H1 (cell line): ENCODE results near the gene PCNX4. TPM values are rescaled to one million over a fixed set of nuclear protein-coding genes. Genes with fewer than 3 reads are reported as not detected.

Experiments used
- CTCF ChIA-PET: fragments of 300-600 bp; sonication (Branson Sonifier 250); formaldehyde crosslinking; loops from one replicate; lab custom pipeline; 2021; ENCODE audit not compliant: partially characterized antibody; lab: Charles Lee
- POLR2A ChIA-PET: fragments of 300-600 bp; sonication (Branson Sonifier 250); formaldehyde crosslinking; loops from one replicate; lab custom pipeline; 2021; ENCODE audit warnings: inconsistent platforms; ENCODE audit not compliant: partially characterized antibody; lab: Charles Lee
- DNase-seq, 2 experiments: peaks; one replicate each; pipeline versions ENCODE4 v3.0.0 to v3.0.0-alpha.2; 2010 to 2022; ENCODE audit warnings: low spot score in 2 of 2, low read depth in 1 of 2, mixed read lengths in 1 of 2
- FAIRE-seq: peaks from 2 replicates; lab custom pipeline; 2011; peaks lifted over from hg19 to GRCh38; lab: Jason Lieb, UNC
- H2AFZ ChIP-seq: 2 replicates; pipeline ENCODE4 v1.8.1; 2012; ENCODE audit warnings: low read length, inconsistent platforms
- H2AK5ac ChIP-seq: 2 replicates; pipeline ENCODE4 v1.6.1; 2013; ENCODE audit warnings: low read depth, low read length
- H2BK120ac ChIP-seq: replicated peaks from 2 replicates; pipeline ENCODE3; 2013; ENCODE audit warnings: low read depth, low read length, inconsistent platforms
- H2BK12ac ChIP-seq: 2 replicates; pipeline ENCODE4 v1.6.1; 2013; ENCODE audit warnings: low read depth, low read length
- H2BK15ac ChIP-seq: 2 replicates; pipeline ENCODE4 v1.6.1; 2013; ENCODE audit warnings: low read length
- H2BK20ac ChIP-seq: 2 replicates; pipeline ENCODE4 v1.6.1; 2013; ENCODE audit warnings: low read length
- H2BK5ac ChIP-seq: 2 replicates; pipeline ENCODE4 v1.6.1; 2013; ENCODE audit warnings: low read depth, low read length
- H3K14ac ChIP-seq: 2 replicates; pipeline ENCODE4 v1.6.1; 2013; ENCODE audit warnings: inconsistent platforms; ENCODE audit not compliant: insufficient read length
- H3K18ac ChIP-seq: 2 replicates; pipeline ENCODE4 v1.6.1; 2013; ENCODE audit warnings: low read length; ENCODE audit errors: extremely low read depth
- H3K23ac ChIP-seq: 2 replicates; pipeline ENCODE4 v1.6.1; 2013; ENCODE audit warnings: inconsistent platforms; ENCODE audit not compliant: insufficient read length
- H3K23me2 ChIP-seq: 2 replicates; pipeline ENCODE4 v1.6.1; 2013; ENCODE audit warnings: low read depth, low read length
- H3K27ac ChIP-seq: 2 replicates; pipeline ENCODE4 v1.6.1; 2011; ENCODE audit warnings: low read depth, low read length, inconsistent platforms
- H3K27me3 ChIP-seq, 4 experiments: replicated peaks in 1 of 4; 1 replicate in 1 of 4; 2 replicates in 3 of 4; pipeline versions ENCODE4 v1.6.1 to v1.8.1; 2011 to 2013; ENCODE audit warnings: low read length in 3 of 4, mild to moderate bottlenecking in 3 of 4, inconsistent platforms in 2 of 4, mixed read lengths in 2 of 4, moderate library complexity in 1 of 4; ENCODE audit not compliant: control insufficient read depth in 3 of 4, insufficient read depth in 3 of 4; ENCODE audit errors: extremely low read depth in 1 of 4
- H3K36me3 ChIP-seq, 4 experiments: 2 replicates each; pipeline versions ENCODE4 v1.6.1 to v1.8.1; 2011 to 2013; ENCODE audit warnings: mild to moderate bottlenecking in 4 of 4, low read length in 3 of 4, moderate library complexity in 2 of 4, control low read depth in 1 of 4, inconsistent platforms in 1 of 4; ENCODE audit not compliant: insufficient read depth in 4 of 4, control insufficient read depth in 2 of 4
- H3K4ac ChIP-seq: replicated peaks from 2 replicates; pipeline ENCODE3; 2013; ENCODE audit warnings: low read length, low read depth, mixed read lengths, inconsistent platforms; ENCODE audit not compliant: insufficient read length
- H3K4me1 ChIP-seq, 4 experiments: replicated peaks in 1 of 4; 1 replicate in 1 of 4; 2 replicates in 3 of 4; pipeline versions ENCODE4 v1.6.1 to v1.8.1; 2011 to 2013; ENCODE audit warnings: low read length in 3 of 4, inconsistent platforms in 2 of 4, mixed read lengths in 1 of 4; ENCODE audit not compliant: insufficient read depth in 4 of 4, control insufficient read depth in 3 of 4
- H3K4me2 ChIP-seq, 2 experiments: 2 replicates each; pipeline versions ENCODE4 v1.6.1 to v1.8.1; 2011 to 2013; ENCODE audit warnings: low read depth in 2 of 2, low read length in 2 of 2, control low read depth in 1 of 2, inconsistent platforms in 1 of 2, mild to moderate bottlenecking in 1 of 2; ENCODE audit not compliant: insufficient read depth in 1 of 2
- H3K4me3 ChIP-seq, 4 experiments: fragments of 200-600, 300-600 bp in 1 of 4; sonication (generic), shearing (Covaris generic), sonication (Bioruptor Twin) in 1 of 4; 2 replicates each; pipeline versions ENCODE4 v1.5.1 to v1.8.1; 2011 to 2016; ENCODE audit warnings: low read length in 4 of 4, low read depth in 3 of 4, control low read depth in 2 of 4, inconsistent platforms in 2 of 4, mild to moderate bottlenecking in 2 of 4, mixed read lengths in 1 of 4, moderate library complexity in 1 of 4; ENCODE audit not compliant: insufficient read depth in 2 of 4; ENCODE audit errors: extremely low read depth in 1 of 4
- H3K56ac ChIP-seq: replicated peaks from 2 replicates; pipeline ENCODE3; 2013; ENCODE audit warnings: low read depth, mild to moderate bottlenecking, mixed read lengths, low read length, inconsistent platforms; ENCODE audit not compliant: insufficient read length
- H3K79me1 ChIP-seq: 2 replicates; pipeline ENCODE4 v1.6.1; 2013; ENCODE audit warnings: low read depth, low read length, control low read depth
- H3K79me2 ChIP-seq, 2 experiments: 2 replicates each; pipeline versions ENCODE4 v1.6.1 to v1.8.1; 2012 to 2013; ENCODE audit warnings: low read length in 2 of 2, mild to moderate bottlenecking in 2 of 2, inconsistent platforms in 1 of 2; ENCODE audit not compliant: insufficient read depth in 2 of 2, control insufficient read depth in 1 of 2
- H3K9ac ChIP-seq, 4 experiments: replicated peaks in 1 of 4; 1 replicate in 1 of 4; 2 replicates in 3 of 4; pipeline versions ENCODE4 v1.6.1 to v1.8.1; 2011 to 2013; ENCODE audit warnings: low read depth in 3 of 4, low read length in 3 of 4, control low read depth in 2 of 4, mild to moderate bottlenecking in 2 of 4, moderate library complexity in 2 of 4, inconsistent platforms in 1 of 4; ENCODE audit errors: extremely low read depth in 1 of 4
- H3K9me3 ChIP-seq, 2 experiments: 2 replicates each; pipeline versions ENCODE4 v1.6.1 to v1.8.1; 2012 to 2013; ENCODE audit warnings: mild to moderate bottlenecking in 2 of 2, moderate library complexity in 2 of 2, control low read depth in 1 of 2, inconsistent platforms in 1 of 2, low read depth in 1 of 2, low read length in 1 of 2, mixed read lengths in 1 of 2; ENCODE audit not compliant: insufficient read depth in 2 of 2
- H4K20me1 ChIP-seq, 2 experiments: replicated peaks in 1 of 2; 2 replicates each; pipeline versions ENCODE3 to v1.8.1; 2011 to 2013; ENCODE audit warnings: inconsistent platforms in 2 of 2, low read length in 2 of 2, mild to moderate bottlenecking in 1 of 2; ENCODE audit not compliant: insufficient read depth in 2 of 2, control insufficient read depth in 1 of 2
- H4K5ac ChIP-seq: 2 replicates; pipeline ENCODE4 v1.6.1; 2013; ENCODE audit warnings: low read length, low read depth, mixed read lengths, inconsistent platforms; ENCODE audit not compliant: insufficient read length
- H4K8ac ChIP-seq: 2 replicates; pipeline ENCODE4 v1.8.0; 2013; ENCODE audit warnings: mild to moderate bottlenecking, moderate library complexity, low read length, inconsistent platforms; ENCODE audit not compliant: insufficient read depth; ENCODE audit errors: extremely low read depth
- H4K91ac ChIP-seq: replicated peaks from 2 replicates; pipeline ENCODE3; 2013; ENCODE audit warnings: low read length, mixed read lengths, inconsistent platforms; ENCODE audit not compliant: insufficient read length
- ASH2L ChIP-seq: fragments of 200-600, 300-600 bp; sonication (generic); IDR thresholded peaks from one replicate; pipeline ENCODE4 v1.7.1; 2017; ENCODE audit warnings: low read length
- CBX8 ChIP-seq: fragments of 300-800, 300-1000 bp; sonication (generic); IDR thresholded peaks from 2 replicates; pipeline ENCODE4 v1.7.1; 2016; ENCODE audit warnings: low read depth, low read length, borderline replicate concordance
- CHD1 ChIP-seq: IDR thresholded peaks from 2 replicates; pipeline ENCODE4 v1.6.1; 2012; ENCODE audit warnings: low read depth, low read length, improper control_type of control experiment
- EZH2 ChIP-seq: fragments of 200-600 bp; sonication (generic); IDR thresholded peaks from 2 replicates; pipeline ENCODE4 v1.7.1; 2012; ENCODE audit warnings: low read depth, mild to moderate bottlenecking, moderate library complexity, low read length, inconsistent platforms; ENCODE audit not compliant: severe bottlenecking
- FOSL1 ChIP-seq: IDR thresholded peaks from 2 replicates; pipeline ENCODE4 v1.6.1; 2011; ENCODE audit warnings: mild to moderate bottlenecking, low read depth, low read length, moderate library complexity; ENCODE audit not compliant: insufficient read depth
- JUN ChIP-seq: IDR thresholded peaks from 2 replicates; pipeline ENCODE4 v1.6.1; 2011; ENCODE audit warnings: low read depth, mild to moderate bottlenecking, improper control_type of control experiment, low read length
- NANOG ChIP-seq: IDR thresholded peaks from 2 replicates; pipeline ENCODE4 v1.6.1; 2011; ENCODE audit warnings: low read length, low read depth, mild to moderate bottlenecking, inconsistent platforms; ENCODE audit not compliant: insufficient read depth, poor library complexity, severe bottlenecking
- NRF1 ChIP-seq: IDR thresholded peaks from 2 replicates; pipeline ENCODE4 v1.6.1; 2011; ENCODE audit warnings: mild to moderate bottlenecking, low read depth, low read length, improper control_type of control experiment
- PHF8 ChIP-seq: fragments of 200-600 bp; sonication (generic); conservative IDR thresholded peaks from 2 replicates; pipeline ENCODE4 v1.7.1; 2012; ENCODE audit warnings: low read depth, mild to moderate bottlenecking, inconsistent platforms, low read length, moderate library complexity
- POLR2AphosphoS5 ChIP-seq: IDR thresholded peaks from 2 replicates; pipeline ENCODE4 v1.6.1; 2011; ENCODE audit warnings: low read depth, low read length
- SIN3A ChIP-seq, 2 experiments: IDR thresholded peaks in 1 of 2; conservative IDR thresholded peaks in 1 of 2; 2 replicates each; pipeline ENCODE4 v1.6.1; 2011 to 2012; ENCODE audit warnings: low read length in 2 of 2, improper control_type of control experiment in 1 of 2, low read depth in 1 of 2, mild to moderate bottlenecking in 1 of 2
- WGBS, 2 experiments: shearing (Covaris generic) in 1 of 2; methylation state at CpG; one replicate each; pipeline versions ENCODE4 v1.1.6 to v1.1.7; 2013 to 2015; ENCODE audit warnings: low lambda C conversion rate in 2 of 2, mixed read lengths in 2 of 2, inconsistent platforms in 1 of 2, low coverage in 1 of 2, missing lambda C conversion rate in 1 of 2; ENCODE audit not compliant: insufficient replicate concordance in 2 of 2, insufficient coverage in 1 of 2, insufficient read length in 1 of 2; ENCODE audit errors: extremely low coverage in 1 of 2, missing lambda C conversion rate in 1 of 2; 5-methylcytosine and 5-hydroxymethylcytosine counted together
- polyA plus RNA-seq, 7 experiments: library from polyadenylated mRNA; depleted of rRNA in 3 of 7; stranded (reverse) in 5 of 7; unstranded in 2 of 7; fragments of >200 nt in 5 of 7; fragments of 200-250 nt in 2 of 7; gene quantifications; 1 replicate in 5 of 7; 2 replicates in 1 of 7; 4 replicates in 1 of 7; pipeline versions ENCODE4 v1.2.1 to v1.2.3, GENCODE V29; 2011 to 2013; ENCODE audit warnings: missing spikeins in 2 of 7, mixed read lengths in 2 of 7
- total RNA-seq: library from RNA; stranded (reverse); fragmentation: NEBNext Ultra II Directional; extraction: Animal tissue kit (Norgen Biotek cat#: 25700); gene quantifications from 2 replicates; pipeline ENCODE4 v1.2.1, GENCODE V29; 2021

PCNX4 gene
- total and polyA plus RNA-seq, 2 of the 8 experiments (the other 6 are each of a cell fraction or from before 2014, with no cell fraction given) = 28.4 to 35.5 TPM

DNA sequence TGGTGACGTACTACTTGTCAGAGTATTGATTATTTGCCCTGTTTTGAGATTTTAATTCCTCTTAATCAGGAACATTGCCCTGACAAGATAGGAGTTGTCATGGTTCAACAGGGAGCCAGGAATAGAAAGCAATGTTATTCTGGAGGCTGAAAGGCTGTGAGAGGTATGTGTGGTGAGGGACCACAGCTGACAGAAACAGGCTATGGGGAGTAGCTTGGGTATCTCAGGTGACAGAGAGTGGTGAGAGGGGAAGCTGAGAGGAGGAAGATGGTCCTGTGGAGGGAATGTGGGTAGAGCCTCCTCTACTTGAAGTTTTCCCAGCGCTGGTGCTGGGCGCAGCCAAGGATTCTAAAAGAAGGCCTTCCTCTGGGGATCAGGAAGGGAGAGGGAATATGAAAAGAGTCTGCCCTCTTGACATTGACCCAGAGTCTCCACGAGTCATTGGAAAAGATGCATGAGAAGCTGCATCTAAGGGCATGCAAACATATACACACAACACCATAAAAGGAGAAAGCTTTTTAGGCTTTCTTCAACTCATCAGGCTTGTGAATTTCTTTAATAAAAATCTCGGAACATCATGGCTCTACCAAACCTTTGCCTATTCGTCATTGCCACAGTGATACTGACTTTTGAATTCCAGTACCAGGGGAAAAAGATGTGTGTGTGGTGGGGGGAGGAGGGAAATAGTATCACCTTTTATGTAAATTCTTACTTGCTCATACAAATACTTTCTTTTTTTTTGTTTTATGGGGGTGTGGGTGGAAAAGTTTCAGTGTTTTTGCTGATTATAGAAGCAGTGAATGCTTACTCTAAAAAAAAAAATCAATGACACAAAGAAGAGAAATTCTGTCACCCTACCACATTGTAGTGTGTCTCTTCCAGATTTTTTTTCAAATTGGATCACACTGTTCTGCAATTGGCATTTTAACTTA is 113.4 kb downstream of the PCNX4 start:
- POLR2A ChIA-PET = interaction anchor here (1.0 to 1.4 kb wide), 2 partner anchors 44 kb away, joined by 3 to 4 read pairs; partner anchors contain the start of gene PPM1A
- Histone ChIP-seq H2BK120ac (no peak overlapping the region), H3K27ac (no peak overlapping the region), H2BK12ac (no peak overlapping the region; the same call in 1 of the 2 replicates), H3K9ac (no peak overlapping the region), H2BK20ac (no peak overlapping the region), H2BK5ac (peak overlapping the region; percentile 74; the same call in 1 of the 2 replicates), H3K79me2 (no peaks in the 10 kb centered on the region), H3K23me2 (peaks cover 2% of the 10 kb centered on the region; the same call in 1 of the 2 replicates), H3K36me3 (no peaks in the 10 kb centered on the region), H3K4me1 (peaks cover 0 to 10% (median 5%) of the 10 kb centered on the region in 4 experiments; a peak in 4 of 7 replicates), H2AK5ac (no peak overlapping the region), H4K91ac (no peak overlapping the region), H3K4me2 (peak overlapping the region; percentile 3 to 53), H4K5ac (no peak overlapping the region), H4K8ac (no peak overlapping the region), H3K23ac (no peak overlapping the region), H4K20me1 (no peaks in the 10 kb centered on the region), H3K79me1 (no peaks in the 10 kb centered on the region), H3K4me3 (peak overlapping the region in 1 of 4 experiments; percentile 19; a peak in 1 of 8 replicates), H3K9me3 (no peaks in the 10 kb centered on the region), H2BK15ac (no peak overlapping the region), H3K27me3 (no peaks in the 10 kb centered on the region), H3K14ac (no peak overlapping the region), H2AFZ (peak overlapping the region; percentile 96), H3K56ac (no peak overlapping the region), H3K4ac (no peak overlapping the region), H3K18ac (no peak overlapping the region)
- no peak for FAIRE-seq
- 71% methylated on average over 6 of the region's 6 CpGs; no CpG with 5 or more reads in 1 of the 2 experiments for WGBS, 2 experiments
- CTCF ChIA-PET = interaction anchor here (1.4 to 1.5 kb wide), 2 partner anchors 21 to 145 kb away, joined by 3 to 5 read pairs; no protein-coding TSS in a partner anchor
- no peak for DNase-seq
- TF ChIP-seq FOSL1 (no peak), ASH2L (no peak), CHD1 (no peak), NRF1 (no peak), NANOG (no peak), CBX8 (no peak), POLR2AphosphoS5 (no peak), JUN (no peak), SIN3A (conservative IDR thresholded peaks at IDR 0.05 in 1 of 2, IDR thresholded peaks at IDR 0.05 in 1 of 2; ENCODE audit: low read depth in 1 of 2, low read length in 2 of 2) (no peak), PHF8 (no peak), EZH2 (no peak)
